ENCODE measurements around the gene ETNK2. TPM values are rescaled to one million over a fixed set of nuclear protein-coding genes. Genes with fewer than 3 reads are reported as not detected.

Gene ETNK2
- total and polyA plus RNA-seq, 2 of the 13 experiments (the other 11 are each of a cell fraction or from before 2014, with no cell fraction given) = 15.5 to 42.8 TPM

DNA sequence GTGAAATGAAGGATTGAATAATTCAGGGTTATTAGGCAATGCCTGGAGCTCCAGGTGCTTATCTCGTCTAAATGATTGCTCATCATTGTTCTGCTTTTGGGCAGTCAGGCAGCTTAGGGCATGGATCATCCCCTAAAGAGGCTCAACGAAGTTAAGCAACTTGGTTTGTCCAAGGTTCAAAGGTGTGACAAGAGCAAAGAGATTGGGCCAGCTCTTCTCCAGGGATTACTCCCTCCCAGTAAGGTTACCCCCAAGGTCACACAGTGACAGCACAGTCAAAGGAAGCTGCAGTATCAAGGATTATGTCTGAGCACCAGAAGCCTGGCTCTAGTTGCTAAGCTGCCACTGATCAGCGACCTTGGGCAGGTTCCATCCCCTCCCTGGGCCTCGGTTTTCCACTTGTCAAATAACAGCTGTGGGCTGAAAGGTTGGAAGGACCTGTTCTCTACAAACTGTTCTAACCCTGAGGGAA, 6.8 kb downstream of the ETNK2 start (continued):
- peak; percentile 43; the same call in 1 of the 2 replicates for TF ChIP-seq JUND (CRISPR knock-in tag; IDR thresholded peaks at IDR 0.05)
- TF ChIP-seq ZC3H4 (CRISPR knock-in tag; IDR thresholded peaks at IDR 0.05; ENCODE audit: borderline replicate concordance) = no peak
- TF ChIP-seq ZNF337 (CRISPR knock-in tag; IDR thresholded peaks at IDR 0.05; ENCODE audit: borderline replicate concordance, low read depth) = no peak
- TF ChIP-seq, protein P1, sequence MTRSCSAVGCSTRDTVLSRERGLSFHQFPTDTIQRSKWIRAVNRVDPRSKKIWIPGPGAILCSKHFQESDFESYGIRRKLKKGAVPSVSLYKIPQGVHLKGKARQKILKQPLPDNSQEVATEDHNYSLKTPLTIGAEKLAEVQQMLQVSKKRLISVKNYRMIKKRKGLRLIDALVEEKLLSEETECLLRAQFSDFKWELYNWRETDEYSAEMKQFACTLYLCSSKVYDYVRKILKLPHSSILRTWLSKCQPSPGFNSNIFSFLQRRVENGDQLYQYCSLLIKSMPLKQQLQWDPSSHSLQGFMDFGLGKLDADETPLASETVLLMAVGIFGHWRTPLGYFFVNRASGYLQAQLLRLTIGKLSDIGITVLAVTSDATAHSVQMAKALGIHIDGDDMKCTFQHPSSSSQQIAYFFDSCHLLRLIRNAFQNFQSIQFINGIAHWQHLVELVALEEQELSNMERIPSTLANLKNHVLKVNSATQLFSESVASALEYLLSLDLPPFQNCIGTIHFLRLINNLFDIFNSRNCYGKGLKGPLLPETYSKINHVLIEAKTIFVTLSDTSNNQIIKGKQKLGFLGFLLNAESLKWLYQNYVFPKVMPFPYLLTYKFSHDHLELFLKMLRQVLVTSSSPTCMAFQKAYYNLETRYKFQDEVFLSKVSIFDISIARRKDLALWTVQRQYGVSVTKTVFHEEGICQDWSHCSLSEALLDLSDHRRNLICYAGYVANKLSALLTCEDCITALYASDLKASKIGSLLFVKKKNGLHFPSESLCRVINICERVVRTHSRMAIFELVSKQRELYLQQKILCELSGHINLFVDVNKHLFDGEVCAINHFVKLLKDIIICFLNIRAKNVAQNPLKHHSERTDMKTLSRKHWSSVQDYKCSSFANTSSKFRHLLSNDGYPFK (CRISPR knock-in tag; IDR thresholded peaks at IDR 0.05; ENCODE audit: borderline replicate concordance) = no peak
- TF ChIP-seq ZNF747 (CRISPR knock-in tag; IDR thresholded peaks at IDR 0.05; ENCODE audit: borderline replicate concordance) = no peak
- no peak for TF ChIP-seq ZNF343 (CRISPR knock-in tag; IDR thresholded peaks at IDR 0.05)
- no peak for TF ChIP-seq BATF2 (CRISPR knock-in tag; IDR thresholded peaks at IDR 0.05)
- TF ChIP-seq, protein P2, sequence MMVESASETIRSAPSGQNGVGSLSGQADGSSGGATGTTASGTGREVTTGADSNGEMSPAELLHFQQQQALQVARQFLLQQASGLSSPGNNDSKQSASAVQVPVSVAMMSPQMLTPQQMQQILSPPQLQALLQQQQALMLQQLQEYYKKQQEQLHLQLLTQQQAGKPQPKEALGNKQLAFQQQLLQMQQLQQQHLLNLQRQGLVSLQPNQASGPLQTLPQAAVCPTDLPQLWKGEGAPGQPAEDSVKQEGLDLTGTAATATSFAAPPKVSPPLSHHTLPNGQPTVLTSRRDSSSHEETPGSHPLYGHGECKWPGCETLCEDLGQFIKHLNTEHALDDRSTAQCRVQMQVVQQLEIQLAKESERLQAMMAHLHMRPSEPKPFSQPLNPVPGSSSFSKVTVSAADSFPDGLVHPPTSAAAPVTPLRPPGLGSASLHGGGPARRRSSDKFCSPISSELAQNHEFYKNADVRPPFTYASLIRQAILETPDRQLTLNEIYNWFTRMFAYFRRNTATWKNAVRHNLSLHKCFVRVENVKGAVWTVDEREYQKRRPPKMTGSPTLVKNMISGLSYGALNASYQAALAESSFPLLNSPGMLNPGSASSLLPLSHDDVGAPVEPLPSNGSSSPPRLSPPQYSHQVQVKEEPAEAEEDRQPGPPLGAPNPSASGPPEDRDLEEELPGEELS (CRISPR knock-in tag; IDR thresholded peaks at IDR 0.05) = peak; percentile 46; the same call in 1 of the 2 replicates
- TF ChIP-seq ZNF292 (CRISPR knock-in tag; IDR thresholded peaks at IDR 0.05; ENCODE audit: borderline replicate concordance, low read depth) = peak; percentile 77; the same call in 1 of the 2 replicates
- no peak for TF ChIP-seq RFXANK (CRISPR knock-in tag; IDR thresholded peaks at IDR 0.05)
- TF ChIP-seq ZNF740 (CRISPR knock-in tag; IDR thresholded peaks at IDR 0.05) = no peak
- TF ChIP-seq MED8 (CRISPR knock-in tag; IDR thresholded peaks at IDR 0.05; ENCODE audit: insufficient replicate concordance) = no peak
- TF ChIP-seq TRIM24 (CRISPR knock-in tag; IDR thresholded peaks at IDR 0.05) = no peak
- no peak for TF ChIP-seq ZNF746 (CRISPR knock-in tag; IDR thresholded peaks at IDR 0.05)
- TF ChIP-seq ZBTB7B (CRISPR knock-in tag; IDR thresholded peaks at IDR 0.05) = peak; percentile 77; the same call in 1 of the 2 replicates
- TF ChIP-seq, protein P3, sequence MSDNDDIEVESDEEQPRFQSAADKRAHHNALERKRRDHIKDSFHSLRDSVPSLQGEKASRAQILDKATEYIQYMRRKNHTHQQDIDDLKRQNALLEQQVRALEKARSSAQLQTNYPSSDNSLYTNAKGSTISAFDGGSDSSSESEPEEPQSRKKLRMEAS (IDR thresholded peaks at IDR 0.05) = peak; percentile 75
- TF ChIP-seq, protein P4, sequence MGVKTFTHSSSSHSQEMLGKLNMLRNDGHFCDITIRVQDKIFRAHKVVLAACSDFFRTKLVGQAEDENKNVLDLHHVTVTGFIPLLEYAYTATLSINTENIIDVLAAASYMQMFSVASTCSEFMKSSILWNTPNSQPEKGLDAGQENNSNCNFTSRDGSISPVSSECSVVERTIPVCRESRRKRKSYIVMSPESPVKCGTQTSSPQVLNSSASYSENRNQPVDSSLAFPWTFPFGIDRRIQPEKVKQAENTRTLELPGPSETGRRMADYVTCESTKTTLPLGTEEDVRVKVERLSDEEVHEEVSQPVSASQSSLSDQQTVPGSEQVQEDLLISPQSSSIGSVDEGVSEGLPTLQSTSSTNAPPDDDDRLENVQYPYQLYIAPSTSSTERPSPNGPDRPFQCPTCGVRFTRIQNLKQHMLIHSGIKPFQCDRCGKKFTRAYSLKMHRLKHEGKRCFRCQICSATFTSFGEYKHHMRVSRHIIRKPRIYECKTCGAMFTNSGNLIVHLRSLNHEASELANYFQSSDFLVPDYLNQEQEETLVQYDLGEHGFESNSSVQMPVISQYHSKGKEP (CRISPR knock-in tag; IDR thresholded peaks at IDR 0.05) = no peak
- TF ChIP-seq HINFP (CRISPR knock-in tag; IDR thresholded peaks at IDR 0.05; ENCODE audit: low read depth) = no peak
- TF ChIP-seq HBP1 (CRISPR knock-in tag; IDR thresholded peaks at IDR 0.05; ENCODE audit: low read depth) = no peak
